Ovary (tissue), 3 donors: ENCODE measurements around the gene RETREG3.

Source experiments
- CTCF ChIP-seq, 3 donors: fragments of 450-650 bp in 2 of 3; fragments of 200-600 bp in 1 of 3; IDR thresholded peaks; one replicate each; pipeline versions ENCODE4 v1.5.1 to v1.8.0; 2016 to 2022; ENCODE audit warnings: antibody characterized with exemption in 3 of 3, mild to moderate bottlenecking in 1 of 3
- POLR2A ChIP-seq: fragments of 450-650 bp; IDR thresholded peaks from one replicate; pipeline ENCODE4 v1.6.1; 2017; ENCODE audit warnings: antibody characterized with exemption, mild to moderate bottlenecking, moderate library complexity
- donor health status: DM: no; HTN: no; CAD: no.

GRCh38 chr17:42536048-42536371, 73.2 kb downstream of the RETREG3 start, which contains the start of gene NAGLU:
- TF ChIP-seq CTCF (IDR thresholded peaks at IDR 0.05) (peak in 1 of 3 donors; percentile 45), POLR2A (peak; percentile 71)
